HFFc6 (cell line): Measurements from ENCODE around the gene NHSL1. TPM values are rescaled to one million over a fixed set of nuclear protein-coding genes. Genes with fewer than 3 reads are reported as not detected.

Source experiments
- DNase-seq: peaks from one replicate; pipeline ENCODE4 v3.0.0-alpha.2; 2018
- H3K27ac Mint-ChIP-seq: 2 replicates; pipeline ENCODE4 v1.8.0; 2020; ENCODE audit warnings: mild to moderate bottlenecking, mixed read lengths
- H3K27me3 Mint-ChIP-seq: 2 replicates; pipeline ENCODE4 v1.8.0; 2021; ENCODE audit warnings: mild to moderate bottlenecking, moderate library complexity, mixed read lengths; ENCODE audit not compliant: insufficient read depth
- H3K36me3 Mint-ChIP-seq: 2 replicates; pipeline ENCODE4 v1.8.0; 2021; ENCODE audit warnings: low read depth, mixed read lengths
- H3K4me1 Mint-ChIP-seq: 2 replicates; pipeline ENCODE4 v1.8.0; 2020; ENCODE audit warnings: low read depth, mixed read lengths
- H3K4me3 Mint-ChIP-seq: 2 replicates; pipeline ENCODE4 v1.8.0; 2020; ENCODE audit warnings: mild to moderate bottlenecking, moderate library complexity, mixed read lengths
- H3K9me3 Mint-ChIP-seq: 2 replicates; pipeline ENCODE4 v1.8.0; 2020; ENCODE audit warnings: mild to moderate bottlenecking, mixed read lengths
- CTCF ChIP-seq: fragments of 200-600 bp; sonication (generic); IDR thresholded peaks from 2 replicates; pipeline ENCODE4 v1.5.0; 2021; ENCODE audit warnings: antibody characterized with exemption, mild to moderate bottlenecking
- total RNA-seq, 6 experiments: library from RNA; stranded (reverse); fragmentation: NEBNext Ultra II Directional; extraction: Animal tissue kit (Norgen Biotek cat#: 25700); gene quantifications; 2 replicates in 1 of 6; 3 replicates in 5 of 6; pipeline ENCODE4 v1.2.3, GENCODE V29; 2021

Gene NHSL1
- total RNA-seq, 6 experiments from 2014 or later, result 4.4 to 12.3 (median 10.1) TPM

GRCh38 chr6:138421089-138421488 lies 78.2 kb downstream of the NHSL1 start:
- H3K4me1 Mint-ChIP-seq, result peaks cover 8% of the 10 kb centered on the region
- no peaks in the 10 kb centered on the region for H3K9me3 Mint-ChIP-seq
- H3K36me3 Mint-ChIP-seq, result no peaks in the 10 kb centered on the region
- no peak for TF ChIP-seq CTCF
- H3K27me3 Mint-ChIP-seq, result no peaks in the 10 kb centered on the region; the same call in 1 of the 2 replicates
- no peak overlapping the region for H3K4me3 Mint-ChIP-seq
- no peak for DNase-seq
- no peak overlapping the region for H3K27ac Mint-ChIP-seq

GRCh38 chr6:138420356-138420755 lies 78.9 kb downstream of the NHSL1 start:
- Mint-ChIP-seq H3K27me3 (no peaks in the 10 kb centered on the region; the same call in 1 of the 2 replicates), H3K9me3 (no peaks in the 10 kb centered on the region), H3K4me3 (no peak overlapping the region), H3K36me3 (no peaks in the 10 kb centered on the region), H3K4me1 (peaks cover 8% of the 10 kb centered on the region), H3K27ac (no peak overlapping the region)
- no peak for TF ChIP-seq CTCF
- DNase-seq, result no peak

- Mint-ChIP-seq H3K27me3 (no peaks in the 10 kb centered on the region; the same call in 1 of the 2 replicates), H3K4me3 (no peak overlapping the region), H3K36me3 (no peaks in the 10 kb centered on the region), H3K27ac (no peak overlapping the region), H3K9me3 (no peaks in the 10 kb centered on the region), H3K4me1 (peaks cover 8% of the 10 kb centered on the region)
- no peak for DNase-seq
- TF ChIP-seq CTCF, result no peak
These were observed 79.5 kb downstream of the NHSL1 start for GRCh38 chr6:138419766-138420165.

GRCh38 chr6:138418118-138418742 lies 81.1 kb downstream of the NHSL1 start:
- H3K36me3 Mint-ChIP-seq, result peaks cover 8% of the 10 kb centered on the region
- peaks cover 4% of the 10 kb centered on the region for H3K4me1 Mint-ChIP-seq
- TF ChIP-seq CTCF, result no peak
- H3K27ac Mint-ChIP-seq, result no peak overlapping the region
- no peaks in the 10 kb centered on the region for H3K9me3 Mint-ChIP-seq
- no peak overlapping the region for H3K4me3 Mint-ChIP-seq
- DNase-seq, result no peak
- no peaks in the 10 kb centered on the region; the same call in 1 of the 2 replicates for H3K27me3 Mint-ChIP-seq

- Mint-ChIP-seq H3K27ac (no peak overlapping the region), H3K4me3 (no peak overlapping the region), H3K9me3 (no peaks in the 10 kb centered on the region), H3K27me3 (no peaks in the 10 kb centered on the region; the same call in 1 of the 2 replicates), H3K36me3 (peaks cover 10% of the 10 kb centered on the region), H3K4me1 (no peaks in the 10 kb centered on the region)
- no peak for DNase-seq
- no peak for TF ChIP-seq CTCF
These were observed 81.7 kb downstream of the NHSL1 start for GRCh38 chr6:138417493-138418117.
